Kasumi-1 (cell line): ENCODE results near the gene LHX4.

ENCODE experiments used
- DNase-seq, 2 experiments: peaks; one replicate each; lab custom pipeline; 2025; lab: John Stamatoyannopoulos, UW

Gene LHX4

GRCh38 chr1:180309338-180309737, 79.3 kb downstream of the LHX4 start:
- no peak for DNase-seq

DNA sequence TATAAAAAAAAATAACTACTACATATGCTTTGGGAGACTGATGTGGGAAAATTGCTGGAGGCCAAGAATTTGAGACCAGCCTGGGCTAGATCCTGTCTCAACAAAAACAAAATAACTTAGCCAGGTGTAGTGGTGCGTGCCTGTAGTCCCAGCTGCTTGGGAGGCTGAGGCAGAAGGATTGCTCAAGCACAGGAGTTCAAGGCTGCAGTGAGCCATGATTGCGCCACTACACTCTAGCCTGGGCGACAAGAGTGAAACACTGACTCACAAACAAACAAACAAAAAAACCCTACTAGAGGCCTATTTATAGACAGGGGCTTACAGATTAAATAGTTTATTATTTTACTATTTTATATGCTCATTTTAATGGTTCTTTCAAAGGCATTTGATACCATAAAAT, 80.0 kb downstream of the LHX4 start:
- DNase-seq, result no peak

DNA sequence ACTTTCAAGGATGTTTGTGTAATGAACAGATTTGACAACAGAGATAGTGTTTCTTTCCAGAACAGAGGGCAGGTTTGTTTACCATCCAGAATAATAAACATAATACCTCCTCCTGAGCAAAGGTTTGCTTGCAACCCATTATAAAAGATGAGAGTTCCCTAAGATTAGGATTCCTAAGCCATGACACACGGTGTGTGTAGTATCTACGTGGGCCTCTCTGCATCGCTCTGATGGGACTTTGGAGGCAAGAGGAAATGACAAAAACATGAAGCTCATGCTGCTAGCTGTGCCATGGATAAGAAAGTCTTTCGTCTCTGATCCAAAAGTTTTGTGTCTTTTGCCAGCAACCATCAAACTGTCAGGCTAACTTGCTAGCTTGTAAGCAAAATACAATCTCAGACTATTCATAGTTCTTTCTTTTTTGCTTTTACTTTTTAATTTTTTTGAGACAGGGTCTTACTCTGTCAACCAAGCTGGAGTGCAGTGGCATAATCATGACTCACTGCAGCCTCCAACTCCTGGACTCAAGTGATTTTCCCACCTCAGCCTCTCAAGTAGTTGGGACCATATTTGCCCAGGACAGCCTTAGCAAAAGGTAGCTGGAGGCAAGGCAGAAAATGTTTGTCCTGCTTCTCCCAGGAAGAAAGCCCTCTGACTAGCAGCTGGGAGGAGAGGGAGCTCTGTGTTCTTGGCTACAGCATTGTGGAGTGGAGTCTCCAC, 81.1 kb downstream of the LHX4 start:
- DNase-seq, result no peak

- no peak for DNase-seq
These were observed 82.9 kb downstream of the LHX4 start for GRCh38 chr1:180312926-180313325.

DNA sequence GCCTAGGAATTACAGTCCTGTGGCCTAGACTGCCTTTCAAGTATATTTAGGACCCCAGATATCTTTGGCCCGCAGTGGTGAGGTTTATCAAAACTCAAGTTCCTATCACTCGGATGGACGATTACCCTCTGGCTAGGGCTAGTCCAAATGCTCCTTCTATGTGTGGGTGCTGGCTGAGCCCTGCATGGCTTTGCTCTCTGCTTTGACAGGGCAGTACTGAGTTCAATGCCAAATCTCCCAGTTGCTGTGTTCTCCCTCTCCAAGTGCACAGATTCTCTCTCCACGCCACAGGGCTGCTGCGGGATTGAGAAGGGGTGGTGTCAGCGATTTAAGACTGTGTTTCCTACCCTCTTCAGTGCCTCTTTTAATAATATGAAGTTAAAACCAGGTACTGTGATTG, 97.0 kb downstream of the LHX4 start:
- DNase-seq, result no peak
